Stimulated activated CD4-positive, alpha-beta T cell treated with anti-CD3 and anti-CD28 coated beads, Interleukin-15, amount 100 ng/mL, for 48 hours (primary cell): ENCODE results near the gene HOMEZ.
"Not testable (repeated sequence)": the region's sequence is repeated elsewhere in the genome, so short reads cannot be mapped to it uniquely, and the experiment has no call there.

Experiments
- DNase-seq, 2 donors: peaks; one replicate each; pipeline ENCODE4 v3.0.0-alpha.2; 2020; ENCODE audit warnings: low read depth in 2 of 2

Gene HOMEZ, protein sequence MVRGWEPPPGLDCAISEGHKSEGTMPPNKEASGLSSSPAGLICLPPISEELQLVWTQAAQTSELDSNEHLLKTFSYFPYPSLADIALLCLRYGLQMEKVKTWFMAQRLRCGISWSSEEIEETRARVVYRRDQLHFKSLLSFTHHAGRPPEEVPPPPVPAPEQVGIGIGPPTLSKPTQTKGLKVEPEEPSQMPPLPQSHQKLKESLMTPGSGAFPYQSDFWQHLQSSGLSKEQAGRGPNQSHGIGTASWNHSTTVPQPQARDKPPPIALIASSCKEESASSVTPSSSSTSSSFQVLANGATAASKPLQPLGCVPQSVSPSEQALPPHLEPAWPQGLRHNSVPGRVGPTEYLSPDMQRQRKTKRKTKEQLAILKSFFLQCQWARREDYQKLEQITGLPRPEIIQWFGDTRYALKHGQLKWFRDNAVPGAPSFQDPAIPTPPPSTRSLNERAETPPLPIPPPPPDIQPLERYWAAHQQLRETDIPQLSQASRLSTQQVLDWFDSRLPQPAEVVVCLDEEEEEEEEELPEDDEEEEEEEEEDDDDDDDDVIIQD

DNA sequence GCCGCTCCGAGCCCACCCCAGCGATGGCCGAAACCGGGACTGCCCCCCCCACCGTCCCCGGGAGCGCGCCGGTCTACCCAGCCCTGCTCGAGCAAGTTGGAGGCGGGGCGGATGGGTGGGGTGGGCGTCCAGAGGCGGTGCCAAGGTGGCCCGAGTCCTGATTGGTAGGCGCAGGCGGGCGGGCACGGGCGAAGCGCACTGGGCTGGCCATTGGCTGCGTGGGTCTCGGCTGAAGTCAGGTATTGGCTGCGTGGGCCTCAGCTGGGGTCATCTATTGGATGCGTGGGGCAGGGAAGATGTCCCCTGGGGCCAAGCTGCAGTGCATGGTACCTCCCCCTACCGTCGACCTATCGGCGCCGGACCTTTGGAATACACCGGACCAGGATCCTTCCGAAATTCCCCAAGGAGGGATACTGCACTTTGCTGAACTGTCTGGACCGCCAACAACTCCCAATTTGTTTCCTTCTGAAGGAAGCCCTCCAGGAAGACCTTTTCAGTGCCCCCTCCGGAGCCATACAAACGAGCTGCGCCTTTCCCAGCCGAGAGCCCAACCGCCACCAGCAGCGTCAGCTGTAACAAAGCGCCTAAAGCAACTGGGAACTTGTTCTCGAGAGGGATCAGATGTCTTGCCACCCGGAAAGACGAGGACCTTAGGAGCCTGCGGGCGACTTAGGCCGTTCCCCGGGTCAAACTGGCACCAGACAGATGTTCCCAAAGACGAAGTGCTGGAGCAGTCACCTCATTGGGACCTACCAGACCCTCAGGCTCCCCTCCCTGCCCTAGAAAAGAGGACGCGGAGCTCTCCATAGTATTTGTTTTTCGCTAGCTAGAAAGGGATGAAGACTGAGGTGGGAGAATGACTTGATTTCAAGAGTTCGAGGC, at the start of gene HOMEZ:
TSS of gene HOMEZ (minus strand) at position 113 of the 882 bp plus-strand sequence. CDS start 180 bp downstream, outside the sequence.
- peak; percentile 95 to 98 for DNase-seq

DNA sequence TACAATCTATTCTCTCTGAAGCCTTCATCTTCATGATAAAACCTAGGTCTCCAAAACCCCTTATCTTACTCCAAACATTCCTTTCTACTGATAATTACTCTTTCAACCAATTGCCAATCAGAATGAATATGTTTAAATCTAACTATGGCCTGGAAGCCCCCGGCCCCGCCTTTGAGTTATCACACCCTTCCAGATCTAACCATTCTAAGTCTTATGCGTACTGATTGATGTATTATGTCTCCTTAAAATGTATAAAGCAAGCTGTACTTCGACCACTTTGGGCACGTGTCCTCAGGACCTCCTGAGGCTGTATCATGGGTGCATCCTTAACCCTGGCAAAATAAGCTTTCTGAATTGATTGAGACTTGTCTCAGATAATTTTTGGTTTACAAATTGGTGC, 49.7 kb upstream of the HOMEZ start:
- DNase-seq: no peak

DNA sequence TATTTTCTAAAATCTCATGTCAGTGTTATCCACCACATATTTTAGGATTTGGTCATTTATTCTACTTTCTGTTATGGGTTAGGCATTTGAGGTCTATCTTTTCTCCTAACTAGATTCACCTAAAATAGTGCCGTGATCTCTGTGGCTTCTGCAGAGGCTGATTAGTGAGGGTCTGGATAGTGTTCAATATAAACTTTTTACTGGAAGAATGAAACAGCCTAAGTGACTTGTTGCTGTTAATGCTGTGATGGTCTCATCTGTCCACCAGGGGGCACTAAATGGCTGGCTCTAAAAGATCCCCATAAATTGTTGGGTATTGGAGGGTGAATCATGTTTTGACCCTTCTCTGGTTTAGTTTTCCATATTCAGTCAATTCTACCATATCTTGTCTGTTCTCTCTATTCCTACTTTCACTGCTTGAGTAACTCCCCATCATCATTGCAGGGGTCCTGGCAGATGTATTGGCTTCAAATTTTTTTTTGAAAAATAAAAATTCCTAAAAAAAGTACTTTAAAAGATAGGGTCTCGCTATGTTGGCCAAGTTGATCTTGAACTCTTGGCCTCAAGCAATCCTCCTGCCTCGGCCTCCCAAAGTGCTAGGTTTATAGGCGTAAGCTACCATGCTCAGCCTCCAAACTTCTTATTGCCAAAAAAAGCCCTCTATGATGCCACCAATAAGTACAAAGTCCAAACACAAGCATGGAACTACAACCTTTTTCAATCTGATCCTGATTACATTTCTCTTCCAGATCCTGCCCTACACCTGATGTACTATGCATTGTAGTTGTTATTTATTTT, 42.2 kb upstream of the HOMEZ start:
- DNase-seq: peak; percentile 49 to 61

DNA sequence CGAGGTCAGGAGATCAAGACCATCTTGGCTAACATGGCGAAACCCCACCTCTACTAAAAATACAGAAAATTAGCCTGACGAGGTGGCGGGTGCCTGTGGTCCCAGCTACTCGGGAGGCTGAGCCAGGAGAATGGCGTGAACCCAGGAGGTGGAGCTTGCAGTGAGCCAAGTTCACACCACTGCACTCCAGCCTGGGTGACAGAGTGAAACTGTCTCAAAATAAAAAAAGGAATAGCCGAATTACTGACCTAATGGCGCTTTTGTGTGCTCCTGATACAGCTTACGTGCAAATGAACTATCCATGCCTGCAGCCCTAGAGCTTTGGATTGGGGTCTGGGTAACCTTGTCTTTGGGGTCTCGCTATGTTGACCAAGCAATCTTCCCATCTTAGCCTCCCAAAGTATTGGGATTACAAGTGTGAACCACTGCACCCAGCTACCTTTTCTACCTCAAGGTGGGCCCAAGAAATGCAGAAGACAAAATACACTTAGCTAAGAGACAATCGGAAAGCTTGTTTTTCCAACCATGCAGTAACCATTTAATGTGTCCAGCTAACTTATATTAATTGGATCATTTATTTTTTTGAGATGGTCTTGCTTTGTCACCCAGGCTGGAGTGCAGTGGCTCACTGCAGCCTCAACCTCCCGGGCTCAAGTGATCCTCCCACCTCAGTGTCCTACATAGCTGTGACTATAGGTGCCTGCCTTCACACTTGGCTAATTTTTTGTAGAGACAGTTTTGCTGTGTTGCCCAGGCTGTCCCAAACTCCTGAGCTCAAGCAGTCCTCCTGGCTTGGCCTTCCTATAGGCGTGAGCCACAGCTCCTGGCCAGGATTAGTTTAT, 40.8 kb upstream of the HOMEZ start:
- DNase-seq: no peak

DNA sequence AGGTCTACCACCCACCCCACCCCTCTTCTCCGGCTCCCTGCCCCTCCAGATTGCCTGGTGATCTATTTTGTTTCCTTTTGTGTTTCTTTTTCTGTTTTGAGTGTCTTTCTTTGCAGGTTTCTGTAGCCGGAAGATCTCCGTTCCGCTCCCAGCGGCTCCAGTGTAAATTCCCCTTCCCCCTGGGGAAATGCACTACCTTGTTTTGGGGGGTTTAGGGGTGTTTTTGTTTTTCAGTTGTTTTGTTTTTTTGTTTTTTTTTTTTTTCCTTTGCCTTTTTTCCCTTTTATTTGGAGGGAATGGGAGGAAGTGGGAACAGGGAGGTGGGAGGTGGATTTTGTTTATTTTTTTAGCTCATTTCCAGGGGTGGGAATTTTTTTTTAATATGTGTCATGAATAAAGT, 39.8 kb upstream of the HOMEZ start:
- not testable (repeated sequence) for DNase-seq

DNA sequence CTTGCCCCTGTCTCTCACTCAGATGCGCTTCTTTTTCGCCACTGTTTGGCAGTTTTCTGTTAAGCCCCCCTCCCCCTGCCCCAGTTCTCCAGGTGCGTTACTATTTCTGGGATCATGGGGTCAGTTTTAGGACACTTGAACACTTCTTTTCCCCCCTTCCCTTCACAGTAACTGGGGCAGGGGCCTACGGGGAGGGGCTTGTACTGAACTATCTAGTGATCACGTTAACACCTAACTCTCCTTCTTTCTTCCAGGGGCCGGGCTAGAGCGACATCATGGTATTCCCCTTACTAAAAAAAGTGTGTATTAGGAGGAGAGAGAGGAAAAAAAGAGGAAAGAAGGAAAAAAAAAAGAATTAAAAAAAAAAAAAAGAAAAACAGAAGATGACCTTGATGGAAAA, 39.1 kb upstream of the HOMEZ start:
- no peak for DNase-seq

DNA sequence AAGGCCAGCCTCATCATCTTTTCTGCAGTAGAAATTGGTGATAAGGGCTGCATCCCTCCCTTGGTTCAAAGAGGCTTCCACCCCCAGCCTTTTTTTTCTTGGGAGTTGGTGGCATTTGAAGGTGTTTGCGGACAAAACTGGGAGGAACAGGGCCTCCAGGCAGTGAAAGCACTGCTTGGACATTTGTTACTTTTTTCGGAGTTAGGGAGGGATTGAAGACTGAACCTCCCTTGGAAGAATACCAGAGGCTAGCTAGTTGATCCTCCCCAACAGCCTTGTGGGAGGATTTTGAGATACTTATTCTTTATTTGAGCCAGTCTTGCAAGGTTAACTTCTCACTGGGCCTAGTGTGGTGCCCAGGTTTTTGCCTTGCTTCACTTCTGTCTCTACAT, 38.5 kb upstream of the HOMEZ start:
- no peak for DNase-seq

DNA sequence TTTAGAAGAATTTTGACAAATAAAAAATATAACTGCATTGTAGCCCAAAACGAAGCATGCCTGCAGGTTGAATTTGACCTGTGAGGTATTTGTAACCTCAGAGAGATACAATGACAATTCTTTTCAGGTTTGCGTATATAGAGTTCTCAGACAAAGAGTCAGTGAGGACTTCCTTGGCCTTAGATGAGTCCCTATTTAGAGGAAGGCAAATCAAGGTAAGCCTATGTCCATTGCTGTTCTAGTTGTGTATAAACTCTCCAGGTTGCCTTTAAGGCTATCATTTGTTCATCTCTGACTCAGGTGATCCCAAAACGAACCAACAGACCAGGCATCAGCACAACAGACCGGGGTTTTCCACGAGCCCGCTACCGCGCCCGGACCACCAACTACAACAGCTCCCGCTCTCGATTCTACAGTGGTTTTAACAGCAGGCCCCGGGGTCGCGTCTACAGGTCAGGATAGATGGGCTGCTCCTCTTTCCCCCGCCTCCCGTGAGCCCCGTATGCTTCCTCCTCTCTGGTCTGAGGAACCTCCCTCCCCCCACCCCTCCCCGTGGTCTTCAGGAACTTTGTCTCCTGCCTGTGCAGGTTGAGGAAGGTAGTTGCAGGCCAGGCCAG, 38.0 kb upstream of the HOMEZ start:
- no peak for DNase-seq

DNA sequence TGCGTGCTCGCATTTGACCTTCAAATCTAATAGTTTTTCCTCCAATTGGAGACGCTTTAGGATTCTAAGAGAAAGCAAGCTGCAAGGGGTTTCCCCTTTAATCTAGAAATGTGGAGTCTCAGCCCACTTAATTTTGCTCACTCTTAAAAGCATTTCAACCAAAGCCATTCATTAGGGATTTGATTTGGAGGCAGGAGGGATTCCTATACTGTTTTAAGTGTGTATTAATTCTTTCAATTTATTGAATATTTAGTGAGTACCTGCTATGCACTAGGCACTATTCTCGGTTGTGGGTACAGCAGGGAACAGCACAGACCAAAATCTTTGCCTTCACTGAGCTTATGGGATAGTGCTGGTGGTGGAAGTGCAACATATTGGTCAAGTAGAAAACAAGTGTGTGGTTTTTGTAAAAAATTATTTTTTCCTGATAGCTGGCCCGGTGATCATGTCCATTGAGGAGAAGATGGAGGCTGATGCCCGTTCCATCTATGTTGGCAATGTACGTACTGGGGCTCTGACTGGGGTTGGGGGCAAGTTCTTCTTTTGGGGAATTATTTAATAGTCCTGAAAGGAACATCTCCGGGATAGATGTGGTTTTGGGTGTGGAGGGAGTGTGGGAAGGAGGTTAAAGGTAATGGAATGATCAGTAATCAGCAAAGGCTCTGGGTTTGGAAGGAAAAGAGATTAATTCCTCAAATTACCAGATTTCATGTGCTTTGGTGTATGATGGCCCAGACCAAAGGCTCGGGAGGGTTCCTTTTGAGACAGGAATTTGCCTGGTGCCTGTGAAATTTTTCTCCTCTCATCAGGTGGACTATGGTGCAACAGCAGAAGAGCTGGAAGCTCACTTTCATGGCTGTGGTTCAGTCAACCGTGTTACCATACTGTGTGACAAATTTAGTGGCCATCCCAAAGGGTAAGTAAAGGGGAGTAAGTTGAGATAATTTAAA, 36.9 kb upstream of the HOMEZ start:
- no peak for DNase-seq

DNA sequence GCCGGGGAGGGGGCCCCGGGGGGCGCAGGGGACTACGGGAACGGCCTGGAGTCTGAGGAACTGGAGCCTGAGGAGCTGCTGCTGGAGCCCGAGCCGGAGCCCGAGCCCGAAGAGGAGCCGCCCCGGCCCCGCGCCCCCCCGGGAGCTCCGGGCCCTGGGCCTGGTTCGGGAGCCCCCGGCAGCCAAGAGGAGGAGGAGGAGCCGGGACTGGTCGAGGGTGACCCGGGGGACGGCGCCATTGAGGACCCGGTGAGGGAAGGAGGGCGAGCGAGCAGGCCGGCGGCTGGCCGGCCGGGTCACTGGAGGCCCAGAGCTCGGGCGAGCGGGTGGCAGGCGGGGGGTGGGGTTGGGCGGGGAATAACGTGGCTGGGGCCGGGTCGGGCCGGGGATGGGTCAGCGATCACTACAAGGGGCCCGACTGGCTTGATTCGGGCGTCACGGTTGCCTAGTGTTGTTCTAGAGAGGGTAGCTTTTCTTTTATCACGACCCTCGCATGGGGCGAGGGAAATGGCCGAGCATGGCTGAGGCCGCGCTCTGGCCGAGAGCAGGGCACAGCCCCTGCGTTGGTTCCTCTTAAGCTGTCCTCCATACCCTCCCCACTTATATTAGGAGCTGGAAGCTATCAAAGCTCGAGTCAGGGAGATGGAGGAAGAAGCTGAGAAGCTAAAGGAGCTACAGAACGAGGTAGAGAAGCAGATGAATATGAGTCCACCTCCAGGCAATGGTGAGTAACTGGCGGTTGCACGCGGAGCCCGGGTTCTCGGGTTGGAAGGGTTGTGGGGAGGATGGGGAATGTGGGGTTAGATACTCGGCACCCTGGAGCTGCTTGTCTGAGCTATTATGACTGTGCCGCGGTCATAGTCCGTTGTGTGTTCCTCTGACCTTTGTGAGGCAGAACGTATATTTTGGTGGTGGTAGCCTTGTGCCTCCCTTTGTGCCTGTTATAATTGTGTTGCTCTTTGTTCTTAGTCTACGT, 35.9 kb upstream of the HOMEZ start:
- peak; percentile 56 to 66 for DNase-seq

DNA sequence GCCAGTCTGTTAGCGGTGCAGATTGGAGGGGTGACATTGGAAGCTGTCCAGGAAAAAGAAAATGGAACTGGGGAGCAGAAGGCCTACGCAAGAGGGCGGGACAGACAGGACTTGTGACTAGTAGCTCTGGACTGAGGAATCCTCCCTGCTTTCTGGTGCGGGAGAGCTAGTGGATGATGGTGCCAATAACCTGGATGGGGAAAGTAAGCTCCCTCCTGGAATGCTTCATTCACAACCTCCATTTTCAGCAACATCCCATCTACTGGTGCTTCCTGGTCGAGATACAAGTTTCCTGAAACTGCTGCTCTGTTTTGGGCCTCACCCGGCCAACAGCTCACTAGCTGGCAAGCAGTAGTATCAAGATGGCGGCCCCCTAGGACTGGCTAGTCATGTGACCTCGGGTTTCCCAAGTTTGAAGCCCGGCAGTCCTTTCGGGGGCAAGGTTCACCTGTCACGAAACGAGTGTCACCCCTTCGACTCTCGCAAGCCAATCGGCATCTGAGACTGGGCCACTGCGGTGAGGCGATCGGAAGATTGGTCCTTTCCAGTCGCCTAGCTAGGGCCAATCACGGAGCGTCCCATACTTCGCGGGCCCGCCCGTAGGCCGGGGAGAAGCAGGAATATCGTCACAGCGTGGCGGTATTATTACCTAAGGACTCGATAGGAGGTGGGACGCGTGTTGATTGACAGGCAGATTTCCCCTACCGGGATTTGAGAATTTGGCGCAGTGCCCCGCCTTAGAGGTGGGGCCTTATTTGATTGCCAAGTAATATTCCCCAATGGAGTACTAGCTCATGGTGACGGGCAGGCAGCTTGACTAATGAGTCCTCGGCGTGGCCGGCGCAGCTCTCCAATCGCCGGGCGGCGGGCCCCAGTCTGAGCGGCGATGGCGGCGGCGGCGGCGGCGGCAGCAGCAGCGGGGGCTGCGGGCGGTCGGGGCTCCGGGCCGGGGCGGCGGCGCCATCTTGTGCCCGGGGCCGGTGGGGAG, 34.9 kb upstream of the HOMEZ start, which contains the start of gene PABPN1:
TSS of gene PABPN1 (plus strand) at position 874 of the 988 bp plus-strand sequence. CDS start at position 887, 13 bp downstream.
- peak; percentile 95 to 98 for DNase-seq

DNA sequence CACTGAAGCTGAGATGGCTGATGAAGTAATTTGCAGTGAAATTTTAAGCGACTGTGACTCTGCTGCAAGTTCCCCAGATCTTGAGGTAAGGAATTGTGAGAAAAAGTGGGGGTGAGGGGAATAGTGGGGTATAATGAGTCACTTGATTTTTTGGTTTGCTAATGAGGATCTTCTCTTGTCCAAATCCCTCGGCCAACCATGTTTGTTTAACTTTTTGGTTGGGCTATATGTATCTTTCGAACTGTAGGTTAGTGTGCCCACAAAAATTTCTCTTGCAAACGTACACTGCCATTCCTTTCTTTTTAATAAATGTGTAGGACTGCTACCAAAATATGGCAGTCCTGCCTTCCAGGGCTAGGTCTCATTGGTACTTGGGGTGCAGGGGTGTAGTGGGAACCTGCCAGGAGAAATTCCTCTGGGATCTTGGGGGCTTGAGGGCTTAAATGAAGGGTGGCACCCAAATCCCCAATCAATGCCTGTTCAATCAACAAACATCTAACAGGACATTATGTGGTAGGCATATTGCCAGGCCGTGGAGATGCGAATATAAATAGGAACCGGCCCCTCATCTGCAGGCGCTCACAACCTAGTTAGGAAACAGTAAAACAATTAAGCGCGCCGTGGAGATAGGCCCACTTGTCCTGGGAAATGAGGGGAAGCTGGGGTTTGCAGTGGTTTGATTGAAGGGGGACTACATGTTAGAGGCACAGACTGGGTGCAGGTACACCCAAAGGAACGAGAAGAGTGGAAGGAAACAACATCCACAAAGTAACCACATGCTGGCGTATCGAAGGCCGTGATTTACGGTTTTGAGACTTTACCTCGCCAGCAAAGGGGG, 34.0 kb upstream of the HOMEZ start:
- DNase-seq: no peak

DNA sequence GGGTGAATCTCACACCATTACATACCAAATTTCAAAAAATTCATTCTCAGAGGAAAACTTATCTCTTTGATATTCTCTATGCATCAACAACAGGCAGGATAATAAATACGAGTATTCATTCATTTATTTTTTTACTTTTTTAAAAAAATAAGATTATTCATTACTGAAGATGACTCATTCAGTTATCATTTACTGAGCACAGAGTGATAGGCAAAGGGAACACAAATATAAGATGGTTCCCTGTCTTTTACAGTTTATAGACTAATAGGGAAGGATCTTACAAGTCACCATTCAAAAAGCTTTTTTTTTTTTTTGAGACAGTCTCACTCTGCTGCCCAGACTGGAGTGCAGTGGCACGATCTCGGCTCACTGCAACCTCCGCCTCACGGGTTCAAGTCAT, 30.4 kb upstream of the HOMEZ start:
- no peak for DNase-seq

DNA sequence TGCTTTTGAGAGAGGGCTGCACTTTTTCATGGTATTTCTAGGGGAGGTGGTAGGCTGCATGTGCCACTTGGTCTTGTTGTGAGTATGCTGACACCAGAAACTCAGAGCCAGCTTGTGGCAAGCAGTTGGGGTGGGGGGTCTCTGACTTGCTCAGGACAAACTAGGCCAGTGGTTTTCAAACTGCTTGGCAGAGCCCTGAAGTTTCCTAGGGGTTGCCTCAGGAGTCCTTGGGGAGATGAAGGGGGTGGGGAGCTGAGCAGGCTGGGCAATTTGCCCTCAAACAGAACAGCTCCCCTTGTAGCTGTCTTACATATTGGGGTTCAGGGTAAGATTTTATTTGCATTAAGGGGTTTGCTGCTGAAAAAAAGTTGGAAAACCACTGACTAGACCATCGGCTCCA, 24.6 kb upstream of the HOMEZ start:
- no peak for DNase-seq

DNA sequence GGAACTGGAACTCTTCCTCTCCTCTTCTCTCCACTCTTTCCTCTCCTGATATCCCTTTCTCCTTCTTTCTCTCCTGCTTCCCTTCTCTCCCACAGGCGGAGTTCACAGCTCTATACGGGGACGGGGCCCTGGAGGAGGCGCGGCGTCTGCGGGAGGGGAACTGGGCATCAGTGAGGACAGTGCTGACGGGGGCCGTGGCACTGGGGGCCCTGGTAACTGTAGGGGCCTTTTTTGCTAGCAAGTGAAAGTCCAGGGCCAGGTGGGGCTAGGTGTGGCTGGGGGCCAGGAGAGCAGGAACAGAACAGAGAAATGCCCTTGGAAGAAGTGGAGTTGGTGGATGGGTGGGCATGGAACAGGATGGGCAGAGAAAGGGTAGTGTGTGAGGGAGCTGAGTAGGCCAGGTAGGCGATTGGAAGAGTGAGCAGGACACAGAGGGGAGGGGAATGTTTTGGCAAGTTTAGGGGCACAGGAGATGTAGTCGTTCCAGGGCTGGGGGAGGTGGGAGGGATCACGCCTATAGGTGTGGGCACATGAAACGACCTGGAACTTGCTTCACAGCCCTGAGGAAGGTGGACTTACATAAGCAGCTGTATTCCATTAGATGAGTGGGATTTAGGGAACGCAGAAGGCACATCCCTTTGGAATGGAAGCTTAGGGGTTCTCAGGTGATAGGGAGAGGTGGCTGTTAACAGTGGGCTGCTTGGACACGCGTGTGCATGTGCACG, 23.0 kb upstream of the HOMEZ start:
- DNase-seq: no peak
